Pons (tissue), 1 donor: ENCODE measurements around the gene DAPK1.

Source experiments
- DNase-seq: peaks from one replicate; pipeline ENCODE4 v3.0.0-alpha.2; 2016; ENCODE audit warnings: low spot score

The DAPK1 gene

GRCh38 chr9:87643778-87644570, 146.3 kb downstream of the DAPK1 start:
- DNase-seq: no peak

DNA sequence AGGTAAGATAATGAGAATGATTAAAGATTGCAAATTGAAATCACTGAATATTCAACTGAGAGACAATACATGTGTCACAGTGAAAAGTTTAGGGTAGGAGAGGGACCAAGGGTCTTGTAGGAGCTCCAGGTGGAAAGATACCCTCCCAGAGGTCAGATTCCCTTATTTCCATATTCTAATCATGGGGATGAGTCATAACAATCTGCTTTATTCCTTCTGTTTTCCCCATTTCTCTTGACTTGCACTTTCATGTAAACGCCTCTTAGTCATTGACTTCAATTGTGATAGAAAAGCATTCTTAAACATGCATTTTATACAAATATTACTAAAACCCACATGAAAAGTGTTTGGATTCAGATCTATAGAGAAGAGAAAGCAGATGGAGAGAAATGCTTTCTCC, 147.0 kb downstream of the DAPK1 start:
- no peak for DNase-seq

- no peak for DNase-seq
These were observed 148.9 kb downstream of the DAPK1 start for GRCh38 chr9:87646546-87646945.

DNA sequence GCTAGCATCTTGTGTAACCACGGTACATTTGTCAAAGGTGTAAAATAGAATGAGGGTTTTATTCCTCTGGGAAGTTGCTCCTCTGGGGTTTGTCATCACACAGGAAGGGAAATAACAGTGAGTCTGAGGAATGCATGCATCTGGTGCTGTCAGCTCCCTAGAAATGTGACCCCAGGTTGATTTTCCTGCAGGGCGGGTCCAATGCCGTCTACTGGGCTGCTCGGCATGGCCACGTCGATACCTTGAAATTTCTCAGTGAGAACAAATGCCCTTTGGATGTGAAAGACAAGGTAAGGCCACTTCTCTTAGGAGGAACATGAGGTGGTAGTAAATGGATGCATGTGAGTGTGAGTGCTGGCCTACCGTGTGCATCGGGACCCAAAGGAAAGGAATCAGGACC, 149.4 kb downstream of the DAPK1 start:
- DNase-seq: no peak

GRCh38 chr9:87648606-87649005, 150.9 kb downstream of the DAPK1 start:
- DNase-seq: no peak

DNA sequence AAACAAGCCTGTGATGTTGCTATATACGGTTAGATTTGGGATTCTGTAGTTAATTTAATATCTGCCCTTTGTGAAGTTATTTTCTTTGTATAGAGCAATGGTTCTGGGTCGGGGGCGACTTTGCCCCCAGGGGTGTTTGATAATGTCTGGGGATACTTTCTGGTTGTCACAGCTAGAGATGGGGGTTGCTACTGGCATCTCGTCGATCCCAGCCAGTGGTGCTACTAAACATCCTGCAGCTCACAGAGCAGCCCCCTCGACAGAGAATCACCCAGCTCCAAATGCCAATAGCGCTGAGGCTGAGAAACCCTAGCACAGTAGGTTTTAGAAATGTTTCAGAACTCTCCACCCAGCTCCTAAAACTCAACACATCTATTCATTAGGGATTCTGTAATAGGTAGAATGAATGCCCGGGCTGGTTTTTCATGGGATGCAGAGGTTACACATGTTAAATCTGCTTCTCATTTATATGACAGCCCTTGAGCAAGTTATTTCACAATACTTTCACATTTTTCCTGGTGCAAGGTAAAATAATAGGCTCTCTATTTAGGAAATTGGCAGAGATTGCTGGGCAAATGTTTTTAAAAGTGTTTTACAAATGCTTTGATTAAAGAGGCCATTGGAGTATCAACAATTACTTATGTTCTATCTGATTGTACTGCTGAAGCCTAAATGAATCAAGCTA, 153.1 kb downstream of the DAPK1 start:
- DNase-seq: no peak

DNA sequence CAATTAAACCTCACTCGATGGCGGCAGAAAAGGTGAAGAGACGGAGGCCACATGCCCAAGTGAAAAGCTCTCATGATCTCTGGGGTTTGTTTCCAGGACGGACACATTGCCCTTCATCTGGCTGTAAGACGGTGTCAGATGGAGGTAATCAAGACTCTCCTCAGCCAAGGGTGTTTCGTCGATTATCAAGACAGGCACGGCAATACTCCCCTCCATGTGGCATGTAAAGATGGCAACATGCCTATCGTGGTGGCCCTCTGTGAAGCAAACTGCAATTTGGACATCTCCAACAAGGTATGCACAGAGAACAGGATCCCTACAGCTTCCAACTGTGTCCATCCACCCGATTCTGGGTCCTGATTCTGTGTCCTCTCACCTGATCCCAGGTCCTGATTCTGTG, 153.8 kb downstream of the DAPK1 start:
- no peak for DNase-seq

- no peak for DNase-seq
These were observed 156.3 kb downstream of the DAPK1 start for GRCh38 chr9:87653941-87654340.

DNA sequence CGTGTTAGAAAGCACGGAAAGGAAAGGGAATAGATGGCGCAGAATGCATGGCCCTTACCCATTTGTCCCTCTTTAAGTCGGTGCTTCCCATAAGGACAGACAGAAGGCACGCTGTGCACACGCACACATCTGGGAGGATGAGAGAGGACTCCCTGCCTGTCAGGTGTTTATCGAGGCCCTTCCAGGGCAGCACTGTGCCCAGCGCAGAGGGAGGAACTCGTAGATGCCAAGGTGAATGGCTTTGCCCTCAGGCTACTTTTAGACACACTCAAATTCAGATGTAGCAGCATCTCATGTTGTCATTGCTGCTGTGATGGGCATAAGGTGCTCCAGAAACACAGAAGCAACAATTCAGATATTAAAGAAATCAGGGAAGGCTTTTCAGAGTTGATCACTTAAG, 158.1 kb downstream of the DAPK1 start:
- DNase-seq: no peak

GRCh38 chr9:87656485-87656884, 158.8 kb downstream of the DAPK1 start:
- no peak for DNase-seq

DNA sequence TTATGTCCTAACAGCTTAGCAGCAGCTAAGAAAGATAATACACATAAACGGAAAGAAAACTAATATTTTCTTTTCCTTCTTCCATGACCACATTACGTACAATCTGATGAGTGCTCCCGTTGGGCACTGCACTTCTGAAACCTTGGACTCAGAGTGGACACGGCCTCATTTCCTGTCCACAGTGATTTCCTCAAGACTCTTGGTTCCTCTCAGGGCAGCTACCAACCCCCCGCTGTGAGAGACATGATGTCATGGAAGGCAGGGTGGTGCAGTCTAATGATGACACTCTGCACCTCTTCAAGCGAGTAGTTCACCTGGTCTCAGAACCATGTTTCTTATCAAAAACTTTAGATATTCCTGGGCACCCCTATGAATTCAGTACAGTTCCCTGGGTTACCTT, 159.5 kb downstream of the DAPK1 start:
- DNase-seq: peak; percentile 16

DNA sequence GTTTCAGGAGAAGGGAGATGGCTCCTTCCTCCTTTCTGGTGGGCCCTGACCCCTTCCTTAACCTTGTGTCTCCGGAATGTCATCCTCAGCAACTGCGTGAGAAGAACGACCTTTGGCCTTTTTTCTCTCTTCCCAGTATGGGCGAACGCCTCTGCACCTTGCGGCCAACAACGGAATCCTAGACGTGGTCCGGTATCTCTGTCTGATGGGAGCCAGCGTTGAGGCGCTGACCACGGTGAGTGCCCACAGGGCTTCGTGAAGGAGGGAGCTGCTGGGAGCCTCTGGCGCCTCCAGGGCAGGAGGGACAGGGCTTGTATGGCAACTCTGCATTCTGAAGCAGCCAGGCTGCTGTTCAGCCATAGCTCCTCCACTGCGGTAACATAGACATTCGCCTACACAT, 160.2 kb downstream of the DAPK1 start:
- DNase-seq: no peak

DNA sequence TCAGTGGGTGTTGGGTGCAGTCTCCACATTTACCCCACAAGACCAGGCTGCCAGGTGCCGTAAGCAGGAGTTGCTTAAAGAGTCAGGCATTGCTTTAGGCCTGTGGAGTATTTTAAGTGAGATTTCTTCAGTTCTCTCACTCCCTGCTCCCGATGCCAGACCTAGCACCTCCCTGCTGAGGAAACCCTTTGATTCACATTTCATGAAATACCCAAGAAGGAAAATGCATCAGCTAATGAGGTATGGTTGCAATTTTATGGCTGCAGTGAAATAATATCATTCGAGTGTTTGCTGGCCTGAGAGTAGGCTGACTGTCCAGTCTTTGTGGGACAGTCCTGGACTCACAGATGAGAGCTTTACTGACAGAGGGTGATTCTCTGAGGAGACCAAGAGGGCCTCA, 160.8 kb downstream of the DAPK1 start:
- no peak for DNase-seq

DNA sequence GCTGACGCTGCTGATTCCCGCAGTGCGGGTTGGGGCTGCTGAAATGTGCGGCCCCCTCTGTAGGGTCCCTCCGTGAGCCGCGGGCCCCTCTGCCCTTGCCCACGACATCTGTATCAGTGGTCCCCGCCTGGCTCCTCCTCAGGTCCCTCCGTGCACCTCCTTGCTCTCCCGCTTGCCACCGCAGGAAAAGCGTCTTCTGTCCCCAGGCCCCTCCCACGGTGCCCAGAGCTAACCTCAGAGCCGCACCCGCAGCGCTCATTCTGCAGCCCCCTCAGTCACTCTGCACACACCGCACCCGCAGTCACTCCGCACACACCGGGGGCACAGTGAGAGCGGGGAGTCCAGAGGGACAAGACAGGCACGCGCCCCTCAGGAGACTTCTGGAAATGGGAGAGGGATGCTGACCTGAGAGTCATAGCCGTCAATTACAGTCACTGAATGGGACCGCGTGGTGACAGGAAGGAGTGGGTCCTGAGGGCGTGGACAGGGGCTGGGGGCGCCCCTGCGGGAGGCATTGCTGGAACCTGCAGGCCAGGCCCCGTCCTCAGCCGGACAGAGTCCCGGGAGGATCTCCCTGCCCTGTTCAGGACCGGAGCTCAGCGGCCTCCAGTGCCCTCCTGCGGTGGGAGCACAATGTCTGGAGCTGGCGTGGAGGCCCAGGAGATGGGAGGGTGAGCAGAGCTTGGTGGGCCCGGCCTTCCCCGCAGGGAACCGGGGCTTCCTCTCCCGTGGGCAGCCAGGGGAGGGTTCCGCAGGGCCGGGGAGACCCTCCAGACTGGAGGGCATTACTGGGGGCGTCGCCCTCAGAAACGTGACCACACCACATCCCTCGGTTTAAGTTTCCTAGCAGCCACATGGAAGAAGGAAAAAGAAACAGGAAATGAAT, 162.1 kb downstream of the DAPK1 start:
- no peak for DNase-seq

DNA sequence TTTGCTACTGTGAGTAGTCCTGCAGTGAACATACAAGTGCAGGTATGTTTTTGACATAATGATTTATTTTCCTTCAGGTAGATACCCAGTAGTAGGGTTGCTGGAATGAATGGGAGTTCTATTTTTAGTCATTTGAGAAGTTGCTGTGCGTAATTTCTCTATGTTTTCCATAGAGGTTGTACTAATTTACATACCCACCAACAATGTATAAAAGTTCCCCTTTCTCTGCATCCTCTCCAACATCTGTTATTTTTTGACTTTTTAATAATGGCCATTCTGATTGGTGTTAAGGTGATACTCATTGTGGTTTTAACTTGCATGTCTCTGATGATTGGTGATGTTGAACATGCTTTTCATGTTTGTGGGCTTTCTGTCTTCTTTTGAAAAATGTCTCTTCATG, 163.6 kb downstream of the DAPK1 start:
- DNase-seq: no peak

DNA sequence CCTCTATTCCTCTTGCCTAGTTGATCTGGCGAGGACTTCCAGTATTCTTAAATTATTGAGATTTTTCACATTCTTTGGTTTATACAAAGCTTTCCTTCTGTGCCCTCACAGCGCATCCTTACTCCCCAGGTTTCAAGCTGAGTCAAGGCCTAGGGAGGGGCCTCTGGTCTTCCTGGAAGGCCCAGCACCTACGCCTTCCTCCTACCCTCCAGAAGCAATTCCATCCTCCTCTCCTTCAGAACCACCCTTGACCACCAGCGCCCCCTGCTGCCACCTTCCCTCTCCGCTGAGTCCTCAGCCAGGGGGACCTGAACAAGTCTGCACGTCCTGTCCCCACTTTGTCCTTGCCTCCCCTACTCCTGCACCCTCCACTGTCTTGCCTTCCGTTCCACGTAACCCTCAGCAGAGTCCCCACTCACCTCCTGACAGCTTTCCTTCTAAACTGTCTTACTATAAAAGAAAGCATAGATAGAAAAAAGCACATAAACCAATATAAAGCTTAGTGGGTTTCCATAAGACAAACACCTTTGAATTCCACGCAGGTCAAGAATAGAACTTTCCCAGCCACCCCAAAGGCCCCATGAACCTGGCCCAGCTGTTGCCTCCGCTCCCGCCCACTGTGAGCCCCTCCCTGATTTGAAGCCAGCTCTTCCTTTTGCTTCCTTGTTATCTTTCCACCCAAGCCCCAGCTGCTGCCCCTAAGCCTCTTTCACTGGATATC, 165.3 kb downstream of the DAPK1 start:
- peak; percentile 24 for DNase-seq

GRCh38 chr9:87663556-87663955, 165.9 kb downstream of the DAPK1 start:
- DNase-seq: no peak

GRCh38 chr9:87664153-87665060, 166.7 kb downstream of the DAPK1 start:
- DNase-seq: no peak

GRCh38 chr9:87665505-87665904, 167.8 kb downstream of the DAPK1 start:
- no peak for DNase-seq

DNA sequence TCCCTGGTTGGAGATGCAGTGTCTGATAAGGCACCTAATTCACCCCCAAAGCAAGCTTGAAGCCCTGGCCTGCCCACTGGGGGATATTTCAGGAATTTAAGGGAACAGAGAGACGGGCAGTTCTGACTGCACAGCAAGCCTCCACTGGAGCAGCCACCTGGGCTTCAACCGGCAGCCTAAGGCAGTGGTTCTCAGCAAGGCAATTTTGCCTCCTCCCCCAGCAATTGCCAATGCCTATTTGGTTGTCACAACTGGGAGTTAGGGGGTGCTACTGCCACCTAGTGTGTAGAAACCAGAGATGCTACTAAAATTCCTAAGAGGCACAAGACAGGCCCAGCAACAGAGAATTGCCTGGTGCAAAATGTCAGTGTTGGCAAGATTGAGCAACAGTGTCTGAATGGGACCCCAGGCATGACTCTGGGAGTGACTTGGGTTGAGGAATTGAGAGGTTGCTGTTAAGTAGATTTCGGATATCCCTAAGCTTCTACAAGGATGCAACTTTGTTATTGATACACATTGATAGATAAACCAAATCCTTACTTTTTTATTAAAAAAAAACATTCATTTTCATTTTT, 169.6 kb downstream of the DAPK1 start:
- no peak for DNase-seq

DNA sequence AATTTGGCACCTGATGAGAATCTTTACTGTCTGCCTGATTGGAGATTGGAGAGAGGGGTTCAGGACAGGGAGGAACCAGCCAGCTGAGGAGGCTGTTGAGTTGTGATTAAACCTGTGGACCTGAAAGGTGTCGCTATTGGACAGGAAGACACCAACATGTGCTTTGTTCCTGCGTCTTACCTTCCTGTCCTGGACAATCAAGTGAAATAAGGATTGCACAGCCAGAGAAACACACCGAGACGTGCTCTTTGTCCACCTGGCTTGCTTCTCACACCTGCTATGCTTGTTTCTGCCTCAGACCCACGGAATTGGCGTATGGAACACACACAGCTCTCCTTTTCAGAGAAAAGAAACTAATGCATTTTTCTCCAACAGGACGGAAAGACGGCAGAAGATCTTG, 170.6 kb downstream of the DAPK1 start:
- DNase-seq: no peak
